HEK293 (cell line): ENCODE measurements around the gene GATA1.

Experiments
- ZNF16 ChIP-seq: fragments of 450-650 bp; formaldehyde crosslinking; IDR thresholded peaks from 2 replicates; pipeline ENCODE4 v1.5.1; 2016; ENCODE audit warnings: low read depth, missing biosample characterization, missing genetic modification characterization
- ZNF175 ChIP-seq: fragments of 450-650 bp; formaldehyde crosslinking; IDR thresholded peaks from 2 replicates; pipeline ENCODE4 v1.5.1; 2016; ENCODE audit warnings: missing biosample characterization, missing genetic modification characterization
- ZNF501 ChIP-seq: fragments of 450-650 bp; formaldehyde crosslinking; IDR thresholded peaks from 2 replicates; pipeline ENCODE4 v1.5.1; 2016; ENCODE audit warnings: missing biosample characterization, missing genetic modification characterization
- ZNF747 ChIP-seq: fragments of 450-650 bp; formaldehyde crosslinking; IDR thresholded peaks from 2 replicates; pipeline ENCODE4 v1.5.1; 2016; ENCODE audit warnings: missing biosample characterization, missing genetic modification characterization
- TF ChIP-seq, protein P1 (sequence below): fragments of 450-650 bp; formaldehyde crosslinking; IDR thresholded peaks from 2 replicates; pipeline ENCODE4 v1.5.1; 2016; ENCODE audit warnings: missing biosample characterization, missing genetic modification characterization

DNA sequence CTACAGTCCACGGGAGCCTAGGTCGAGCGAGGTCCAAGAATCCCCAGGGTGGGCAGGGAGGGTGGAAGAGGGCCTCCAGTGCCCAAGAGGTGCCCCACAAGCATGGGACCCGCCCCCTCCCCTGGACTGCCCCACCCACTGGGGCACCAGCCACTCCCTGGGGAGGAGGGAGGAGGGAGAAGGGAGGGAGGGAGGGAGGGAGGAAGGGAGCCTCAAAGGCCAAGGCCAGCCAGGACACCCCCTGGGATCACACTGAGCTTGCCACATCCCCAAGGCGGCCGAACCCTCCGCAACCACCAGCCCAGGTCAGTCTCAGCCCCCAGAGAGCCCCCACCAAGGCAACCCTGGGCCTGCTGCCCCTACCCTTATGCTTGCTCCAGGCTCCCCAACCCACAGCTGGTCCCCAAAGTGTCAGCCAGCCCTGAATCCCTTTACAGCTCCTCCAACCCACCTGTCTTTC, at the start of gene GATA1:
- TF ChIP-seq, protein P1, sequence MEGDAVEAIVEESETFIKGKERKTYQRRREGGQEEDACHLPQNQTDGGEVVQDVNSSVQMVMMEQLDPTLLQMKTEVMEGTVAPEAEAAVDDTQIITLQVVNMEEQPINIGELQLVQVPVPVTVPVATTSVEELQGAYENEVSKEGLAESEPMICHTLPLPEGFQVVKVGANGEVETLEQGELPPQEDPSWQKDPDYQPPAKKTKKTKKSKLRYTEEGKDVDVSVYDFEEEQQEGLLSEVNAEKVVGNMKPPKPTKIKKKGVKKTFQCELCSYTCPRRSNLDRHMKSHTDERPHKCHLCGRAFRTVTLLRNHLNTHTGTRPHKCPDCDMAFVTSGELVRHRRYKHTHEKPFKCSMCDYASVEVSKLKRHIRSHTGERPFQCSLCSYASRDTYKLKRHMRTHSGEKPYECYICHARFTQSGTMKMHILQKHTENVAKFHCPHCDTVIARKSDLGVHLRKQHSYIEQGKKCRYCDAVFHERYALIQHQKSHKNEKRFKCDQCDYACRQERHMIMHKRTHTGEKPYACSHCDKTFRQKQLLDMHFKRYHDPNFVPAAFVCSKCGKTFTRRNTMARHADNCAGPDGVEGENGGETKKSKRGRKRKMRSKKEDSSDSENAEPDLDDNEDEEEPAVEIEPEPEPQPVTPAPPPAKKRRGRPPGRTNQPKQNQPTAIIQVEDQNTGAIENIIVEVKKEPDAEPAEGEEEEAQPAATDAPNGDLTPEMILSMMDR (tag by site-specific recombination): no peak
- no peak for TF ChIP-seq ZNF747 (tag by site-specific recombination)
- no peak for TF ChIP-seq ZNF16 (tag by site-specific recombination)
- TF ChIP-seq ZNF175 (tag by site-specific recombination): no peak
- TF ChIP-seq ZNF501 (tag by site-specific recombination): no peak
